Smooth muscle cell (in vitro differentiated cells): Measurements from ENCODE around the gene GNG7. TPM values are rescaled to one million over a fixed set of nuclear protein-coding genes. Genes with fewer than 3 reads are reported as not detected.

Source experiments
- DNase-seq: peaks from one replicate; lab custom pipeline; 2025; ENCODE audit not compliant: unreplicated experiment; lab: John Stamatoyannopoulos, UW
- H2AFZ ChIP-seq: fragments of 200-600 bp; sonication (generic); 2 replicates; pipeline ENCODE4 v1.6.0; 2016; ENCODE audit warnings: antibody characterized with exemption, low read depth, mild to moderate bottlenecking
- H3F3A ChIP-seq: fragments of 200-600 bp; sonication (generic); 2 replicates; pipeline ENCODE4 v1.6.0; 2017; ENCODE audit warnings: antibody characterized with exemption, low read depth
- H3K27ac ChIP-seq: fragments of 200-600 bp; sonication (generic); 2 replicates; pipeline ENCODE4 v1.5.1; 2016; ENCODE audit warnings: low read depth, mild to moderate bottlenecking
- H3K27me3 ChIP-seq: fragments of 200-600 bp; sonication (generic); 2 replicates; pipeline ENCODE4 v1.6.1; 2016; ENCODE audit warnings: low read depth, mild to moderate bottlenecking
- H3K36me3 ChIP-seq: fragments of 200-600 bp; sonication (generic); 2 replicates; pipeline ENCODE4 v1.5.1; 2016; ENCODE audit warnings: low read depth
- H3K4me1 ChIP-seq: fragments of 200-600 bp; sonication (generic); 2 replicates; pipeline ENCODE4 v1.5.1; 2016; ENCODE audit warnings: low read depth
- H3K4me2 ChIP-seq: fragments of 200-600 bp; sonication (generic); 2 replicates; pipeline ENCODE4 v1.6.0; 2016; ENCODE audit warnings: mild to moderate bottlenecking
- H3K4me3 ChIP-seq: fragments of 200-600 bp; sonication (generic); 2 replicates; pipeline ENCODE4 v1.5.1; 2016; ENCODE audit warnings: mild to moderate bottlenecking
- H3K79me2 ChIP-seq: fragments of 200-600 bp; sonication (generic); 2 replicates; pipeline ENCODE4 v1.6.0; 2016; ENCODE audit warnings: low read depth, mild to moderate bottlenecking
- H3K9ac ChIP-seq: fragments of 200-600 bp; sonication (generic); 2 replicates; pipeline ENCODE4 v1.6.0; 2016; ENCODE audit warnings: low read depth
- H3K9me3 ChIP-seq: fragments of 200-600 bp; sonication (generic); replicated peaks from 2 replicates; pipeline ENCODE4 v1.5.1; 2016; ENCODE audit warnings: low read depth
- H4K20me1 ChIP-seq: fragments of 200-600 bp; sonication (generic); 2 replicates; pipeline ENCODE4 v1.6.0; 2016; ENCODE audit warnings: low read depth
- WGBS: methylation state at CpG from one replicate; pipeline ENCODE4 v1.1.7; 2016; ENCODE audit warnings: low lambda C conversion rate; 5-methylcytosine and 5-hydroxymethylcytosine counted together
- polyA plus RNA-seq: library from polyadenylated mRNA; unstranded; fragments of >200 nt; fragmentation: Nextera tagmentation; extraction: Ambion mirVana; gene quantifications from 2 replicates; pipeline ENCODE4 v1.2.1, GENCODE V29; 2016
- total RNA-seq: library from RNA; depleted of rRNA; stranded (reverse); fragments of >200 nt; gene quantifications from 2 replicates; pipeline ENCODE4 v1.2.3, GENCODE V29; 2014
- TF ChIP-seq, protein P1 (sequence below): fragments of 200-600 bp; sonication (generic); IDR thresholded peaks from 2 replicates; pipeline ENCODE4 v1.5.1; 2017; ENCODE audit warnings: borderline replicate concordance, mild to moderate bottlenecking, antibody characterized with exemption; ENCODE audit not compliant: insufficient read depth, poor library complexity, severe bottlenecking

The GNG7 gene
- total and polyA plus RNA-seq, 2 experiments from 2014 or later, result 1.7 to 2.6 TPM

- Histone ChIP-seq H3K9me3 (no peaks in the 10 kb centered on the region), H3K4me3 (peak within 1 kb of the TSS; percentile 82), H3F3A (no peaks in the 10 kb centered on the region), H3K4me2 (peak within 1 kb of the TSS; percentile 96), H3K9ac (peak within 1 kb of the TSS; percentile 53), H3K36me3 (peaks cover 4% of the 10 kb centered on the region), H2AFZ (peak within 1 kb of the TSS; percentile 67), H3K27ac (no peak within 1 kb of the TSS), H3K4me1 (no peaks in the 10 kb centered on the region), H3K27me3 (no peaks in the 10 kb centered on the region), H3K79me2 (no peaks in the 10 kb centered on the region), H4K20me1 (no peaks in the 10 kb centered on the region)
- DNase-seq, result peak; percentile 95
- TF ChIP-seq, protein P1, sequence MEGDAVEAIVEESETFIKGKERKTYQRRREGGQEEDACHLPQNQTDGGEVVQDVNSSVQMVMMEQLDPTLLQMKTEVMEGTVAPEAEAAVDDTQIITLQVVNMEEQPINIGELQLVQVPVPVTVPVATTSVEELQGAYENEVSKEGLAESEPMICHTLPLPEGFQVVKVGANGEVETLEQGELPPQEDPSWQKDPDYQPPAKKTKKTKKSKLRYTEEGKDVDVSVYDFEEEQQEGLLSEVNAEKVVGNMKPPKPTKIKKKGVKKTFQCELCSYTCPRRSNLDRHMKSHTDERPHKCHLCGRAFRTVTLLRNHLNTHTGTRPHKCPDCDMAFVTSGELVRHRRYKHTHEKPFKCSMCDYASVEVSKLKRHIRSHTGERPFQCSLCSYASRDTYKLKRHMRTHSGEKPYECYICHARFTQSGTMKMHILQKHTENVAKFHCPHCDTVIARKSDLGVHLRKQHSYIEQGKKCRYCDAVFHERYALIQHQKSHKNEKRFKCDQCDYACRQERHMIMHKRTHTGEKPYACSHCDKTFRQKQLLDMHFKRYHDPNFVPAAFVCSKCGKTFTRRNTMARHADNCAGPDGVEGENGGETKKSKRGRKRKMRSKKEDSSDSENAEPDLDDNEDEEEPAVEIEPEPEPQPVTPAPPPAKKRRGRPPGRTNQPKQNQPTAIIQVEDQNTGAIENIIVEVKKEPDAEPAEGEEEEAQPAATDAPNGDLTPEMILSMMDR, result no peak
- under 1% methylated on average over 40 of the region's 64 CpGs for WGBS
These were observed 37.3 kb upstream of the GNG7 start, which contains the start of gene SLC39A3 for GRCh38 chr19:2739602-2740313. Gene SLC39A3, minus strand, starts transcription at chr19:2740017. Its CDS starts 2,760 bp downstream, at chr19:2737257.

DNA sequence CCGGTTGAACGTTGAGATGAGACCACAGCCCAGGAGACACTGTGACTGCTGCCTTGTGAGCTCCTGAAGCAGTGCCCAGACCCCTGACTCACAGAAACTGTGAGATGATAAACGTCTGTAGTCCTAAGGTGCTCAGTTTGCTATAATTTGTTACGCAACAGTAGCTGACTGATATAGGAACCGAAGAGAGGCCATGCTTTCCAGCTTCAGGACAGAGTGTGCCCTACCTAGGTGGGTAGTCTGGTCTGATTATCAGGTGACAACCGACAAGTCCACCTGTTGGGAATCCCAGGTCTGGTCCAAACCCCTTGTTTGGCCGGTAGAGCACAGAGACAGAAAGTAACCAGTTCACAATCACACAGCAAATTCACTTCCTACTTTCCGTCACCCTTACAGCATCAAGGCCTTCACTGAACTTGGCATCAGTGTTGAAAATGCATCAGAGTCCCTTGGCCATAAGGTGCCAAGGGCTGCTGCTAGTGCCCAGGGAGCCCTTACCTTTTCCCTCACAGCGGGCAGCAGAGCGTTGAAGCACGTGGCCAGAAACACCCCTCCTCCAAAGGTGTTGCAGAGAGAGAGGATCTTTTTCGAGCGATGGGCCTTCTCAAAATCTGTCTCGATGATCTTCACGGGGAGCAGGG, 34.2 kb upstream of the GNG7 start:
- H3K4me3 ChIP-seq, result no peak overlapping the region
- no peaks in the 10 kb centered on the region for H3F3A ChIP-seq
- no peaks in the 10 kb centered on the region for H3K4me1 ChIP-seq
- H3K9me3 ChIP-seq, result no peaks in the 10 kb centered on the region
- WGBS, result 97% methylated on average over 15 of the region's 15 CpGs
- no peak overlapping the region for H2AFZ ChIP-seq
- DNase-seq, result no peak
- H3K4me2 ChIP-seq, result no peak overlapping the region
- no peaks in the 10 kb centered on the region for H3K27me3 ChIP-seq
- peaks cover 4% of the 10 kb centered on the region for H3K36me3 ChIP-seq
- no peak overlapping the region for H3K27ac ChIP-seq
- H3K79me2 ChIP-seq, result no peaks in the 10 kb centered on the region
- H4K20me1 ChIP-seq, result no peaks in the 10 kb centered on the region
- no peak overlapping the region for H3K9ac ChIP-seq
- TF ChIP-seq, protein P1, result no peak

- H3K4me2 ChIP-seq, result no peak overlapping the region
- TF ChIP-seq, protein P1, result no peak
- DNase-seq, result no peak
- no peaks in the 10 kb centered on the region for H3K79me2 ChIP-seq
- H3K27ac ChIP-seq, result no peak overlapping the region
- no peaks in the 10 kb centered on the region for H3K4me1 ChIP-seq
- no peaks in the 10 kb centered on the region for H3K27me3 ChIP-seq
- H3K36me3 ChIP-seq, result peaks cover 4% of the 10 kb centered on the region
- no peak overlapping the region for H2AFZ ChIP-seq
- H4K20me1 ChIP-seq, result no peaks in the 10 kb centered on the region
- no peak overlapping the region for H3K9ac ChIP-seq
- no peaks in the 10 kb centered on the region for H3F3A ChIP-seq
- H3K4me3 ChIP-seq, result no peak overlapping the region
- H3K9me3 ChIP-seq, result no peaks in the 10 kb centered on the region
- over 99% methylated on average over 12 of the region's 12 CpGs for whole genome bisulfite sequencing
These were observed 32.9 kb upstream of the GNG7 start for GRCh38 chr19:2735374-2735773.
